NT2/D1 (cell line): Measurements from ENCODE around the gene LONP2.

Experiments
- YY1 ChIP-seq: IDR thresholded peaks from 2 replicates; pipeline ENCODE4 v1.6.1; 2011; ENCODE audit not compliant: insufficient read length, insufficient read depth
- ZNF274 ChIP-seq: IDR thresholded peaks from 2 replicates; pipeline ENCODE4 v1.6.1; 2011; ENCODE audit warnings: mild to moderate bottlenecking, low read depth, low read length

GRCh38 chr16:48330189-48330840 is 86.2 kb downstream of the LONP2 start:
- no peak for TF ChIP-seq ZNF274
- no peak for TF ChIP-seq YY1
